IMR-90 (cell line): ENCODE data around the gene ZNF667. TPM values are rescaled to one million over a fixed set of nuclear protein-coding genes. Genes with fewer than 3 reads are reported as not detected.

Source experiments
- ATAC-seq: fragments of 200-7000 bp; cut with Tn5 transposase; 2 replicates; pipeline ENCODE4 v1.9.1; 2020; ENCODE audit warnings: low read depth, mild to moderate bottlenecking, moderate library complexity
- BruUV-seq: library from RNA; stranded (reverse); fragments of 400-500 nt; replicated peaks from 2 replicates; lab custom pipeline; 2021; lab: Mats Ljungman, UMichigan
- CTCF ChIA-PET: fragments of 300-600 bp; formaldehyde crosslinking; extraction: SDS; loops from one replicate; lab custom pipeline; 2021; ENCODE audit warnings: antibody characterized with exemption; lab: Yijun Ruan, JAX
- POLR2A ChIA-PET: fragments of 300-600 bp; sonication (Branson Sonifier 250); formaldehyde crosslinking; loops from one replicate; lab custom pipeline; 2022; ENCODE audit warnings: antibody characterized with exemption; ENCODE audit not compliant: unreplicated experiment; lab: Charles Lee
- DNase-seq: peaks from one replicate; pipeline ENCODE4 v3.0.0; 2013
- H2AFZ ChIP-seq: replicated peaks from 2 replicates; pipeline ENCODE3; 2013; ENCODE audit warnings: low read length, mild to moderate bottlenecking; ENCODE audit not compliant: poor library complexity
- H2AK5ac ChIP-seq: 2 replicates; pipeline ENCODE4 v1.6.1; 2013; ENCODE audit warnings: low read depth, low read length, inconsistent platforms
- H2AK9ac ChIP-seq: replicated peaks from 2 replicates; pipeline ENCODE3; 2013; ENCODE audit warnings: mild to moderate bottlenecking, low read depth, low read length, moderate library complexity; ENCODE audit not compliant: poor library complexity
- H2BK120ac ChIP-seq: 2 replicates; pipeline ENCODE4 v1.6.1; 2013; ENCODE audit warnings: low read depth, low read length, inconsistent platforms
- H2BK15ac ChIP-seq: 3 replicates; pipeline ENCODE4 v1.6.1; 2013; ENCODE audit warnings: low read depth, low read length, inconsistent platforms
- H2BK20ac ChIP-seq: 2 replicates; pipeline ENCODE4 v1.6.1; 2013; ENCODE audit warnings: low read depth, mild to moderate bottlenecking, inconsistent platforms, low read length, moderate library complexity
- H2BK5ac ChIP-seq: 2 replicates; pipeline ENCODE4 v1.6.1; 2013; ENCODE audit warnings: mild to moderate bottlenecking, low read depth, low read length, inconsistent platforms; ENCODE audit not compliant: poor library complexity, severe bottlenecking
- H3K14ac ChIP-seq: replicated peaks from 2 replicates; pipeline ENCODE4 v1.6.1; 2013; ENCODE audit warnings: low read depth, low read length, inconsistent platforms
- H3K18ac ChIP-seq: 2 replicates; pipeline ENCODE4 v1.6.1; 2013; ENCODE audit warnings: low read depth, low read length, control low read depth
- H3K23ac ChIP-seq: 2 replicates; pipeline ENCODE4 v1.6.1; 2013; ENCODE audit warnings: low read depth, low read length, inconsistent platforms
- H3K27ac ChIP-seq: 2 replicates; pipeline ENCODE4 v1.5.1; 2013; ENCODE audit warnings: mild to moderate bottlenecking, control low read depth, low read length; ENCODE audit not compliant: insufficient read depth
- H3K27me3 ChIP-seq: 2 replicates; pipeline ENCODE4 v1.6.1; 2013; ENCODE audit warnings: low read length; ENCODE audit not compliant: control insufficient read depth, insufficient read depth
- H3K36me3 ChIP-seq: 2 replicates; pipeline ENCODE4 v1.6.1; 2013; ENCODE audit warnings: low read length, mixed read lengths; ENCODE audit not compliant: control insufficient read depth, insufficient read depth
- H3K4ac ChIP-seq: 2 replicates; pipeline ENCODE4 v1.6.1; 2013; ENCODE audit warnings: low read depth, low read length, inconsistent platforms
- H3K4me1 ChIP-seq: 2 replicates; pipeline ENCODE4 v1.6.1; 2013; ENCODE audit warnings: low read length, mixed read lengths; ENCODE audit not compliant: control insufficient read depth, insufficient read depth
- H3K4me2 ChIP-seq: 2 replicates; pipeline ENCODE4 v1.6.1; 2013; ENCODE audit warnings: low read depth, mild to moderate bottlenecking, control low read depth, low read length, moderate library complexity
- H3K4me3 ChIP-seq: 2 replicates; pipeline ENCODE4 v1.5.1; 2013; ENCODE audit warnings: low read depth, mild to moderate bottlenecking, control low read depth, low read length, moderate library complexity; ENCODE audit not compliant: insufficient read depth
- H3K56ac ChIP-seq: 2 replicates; pipeline ENCODE4 v1.6.1; 2013; ENCODE audit warnings: low read length, inconsistent platforms; ENCODE audit not compliant: insufficient read depth; ENCODE audit errors: extremely low read depth
- H3K79me1 ChIP-seq, 2 experiments: 2 replicates each; pipeline ENCODE4 v1.6.1; 2013; ENCODE audit warnings: low read length in 2 of 2, inconsistent platforms in 1 of 2, low read depth in 1 of 2
- H3K9ac ChIP-seq: 2 replicates; pipeline ENCODE4 v1.6.1; 2013; ENCODE audit warnings: low read depth, low read length, control low read depth
- H3K9me1 ChIP-seq: 2 replicates; pipeline ENCODE4 v1.6.1; 2013; ENCODE audit warnings: low read length, inconsistent platforms; ENCODE audit not compliant: insufficient read depth
- H3K9me3 ChIP-seq: 2 replicates; pipeline ENCODE4 v1.6.1; 2013; ENCODE audit warnings: low read length; ENCODE audit not compliant: control insufficient read depth, insufficient read depth
- H4K20me1 ChIP-seq: 2 replicates; pipeline ENCODE4 v1.6.1; 2013; ENCODE audit warnings: low read length, inconsistent platforms; ENCODE audit not compliant: insufficient read depth
- H4K5ac ChIP-seq: 2 replicates; pipeline ENCODE4 v1.6.1; 2013; ENCODE audit warnings: mild to moderate bottlenecking, low read depth, low read length, control low read depth
- H4K8ac ChIP-seq, 2 experiments: 2 replicates each; pipeline ENCODE4 v1.6.1; 2013; ENCODE audit warnings: low read depth in 2 of 2, low read length in 2 of 2, control low read depth in 1 of 2, inconsistent platforms in 1 of 2
- H4K91ac ChIP-seq: 2 replicates; pipeline ENCODE4 v1.6.1; 2013; ENCODE audit warnings: low read depth, low read length, inconsistent platforms; ENCODE audit not compliant: insufficient read depth
- BHLHE40 ChIP-seq: fragments of 150-350 bp; IDR thresholded peaks from 2 replicates; pipeline ENCODE4 v1.6.1; 2016; ENCODE audit warnings: mild to moderate bottlenecking, low read depth, low read length
- CEBPB ChIP-seq: IDR thresholded peaks from 2 replicates; pipeline ENCODE4 v1.6.1; 2012; ENCODE audit warnings: low read depth, low read length, improper control_type of control experiment
- CHD1 ChIP-seq: IDR thresholded peaks from 2 replicates; pipeline ENCODE4 v1.6.1; 2012; ENCODE audit warnings: low read depth, low read length, improper control_type of control experiment
- FOS ChIP-seq: fragments of 150-350 bp; IDR thresholded peaks from 2 replicates; pipeline ENCODE4 v1.6.1; 2016; ENCODE audit warnings: low read depth, low read length
- MAFK ChIP-seq: IDR thresholded peaks from 2 replicates; pipeline ENCODE4 v1.6.1; 2012; ENCODE audit warnings: low read depth, low read length, improper control_type of control experiment
- MAZ ChIP-seq: IDR thresholded peaks from 2 replicates; pipeline ENCODE4 v1.6.1; 2012; ENCODE audit warnings: low read depth, mild to moderate bottlenecking, low read length, improper control_type of control experiment, moderate library complexity, borderline replicate concordance
- NFE2L2 ChIP-seq: fragments of 150-350 bp; IDR thresholded peaks from 2 replicates; pipeline ENCODE4 v1.6.1; 2016; ENCODE audit warnings: low read depth, mild to moderate bottlenecking, low read length
- POLR2A ChIP-seq: IDR thresholded peaks from 2 replicates; pipeline ENCODE4 v1.6.1; 2012; ENCODE audit warnings: mild to moderate bottlenecking, low read depth, low read length
- RAD21 ChIP-seq: IDR thresholded peaks from 2 replicates; pipeline ENCODE4 v1.6.1; 2012; ENCODE audit warnings: low read length, improper control_type of control experiment
- RCOR1 ChIP-seq: IDR thresholded peaks from 2 replicates; pipeline ENCODE4 v1.6.1; 2012; ENCODE audit warnings: mild to moderate bottlenecking, low read length, improper control_type of control experiment; ENCODE audit not compliant: insufficient replicate concordance
- RFX5 ChIP-seq: IDR thresholded peaks from 2 replicates; pipeline ENCODE4 v1.8.0; 2012; ENCODE audit warnings: low read depth, mild to moderate bottlenecking, low read length, moderate library complexity
- SMC3 ChIP-seq: fragments of 150-350 bp; IDR thresholded peaks from 2 replicates; pipeline ENCODE4 v1.6.1; 2016; ENCODE audit warnings: low read depth, mild to moderate bottlenecking, antibody characterized with exemption, low read length, moderate library complexity
- WGBS, 2 experiments: methylation state at CpG; one replicate each; pipeline versions ENCODE4 v1.1.5 to v1.1.7; 2013; ENCODE audit warnings: missing lambda C conversion rate in 2 of 2; ENCODE audit not compliant: insufficient read length in 1 of 2; ENCODE audit errors: extremely low coverage in 2 of 2; 5-methylcytosine and 5-hydroxymethylcytosine counted together
- dilution Hi-C: fragments of 300-500 bp; cut with HindIII; formaldehyde crosslinking; loops from one replicate; pipeline ENCODE4 v1.14.3; 2018; ENCODE audit warnings: low sequenced_read_pairs; ENCODE audit not compliant: unreplicated experiment
- in situ Hi-C: fragments of 300-500 bp; cut with MboI; formaldehyde crosslinking; loops from 3 replicates; pipeline ENCODE4 v1.14.3; 2019; ENCODE audit warnings: low sequenced_read_pairs, inconsistent platforms, mixed read lengths
- intact Hi-C: fragments of 100-400 bp; cut with micrococcal nuclease; formaldehyde crosslinking; loops from 2 replicates; pipeline ENCODE4 v1.10.0; 2022
- polyA plus RNA-seq, 3 experiments: library from polyadenylated mRNA; depleted of rRNA; stranded (reverse); fragments of >200 nt; gene quantifications; 2 replicates each; pipeline ENCODE4 v1.2.3, GENCODE V29; 2012; ENCODE audit warnings: low replicate concordance in 1 of 3
- total RNA-seq: library from RNA; depleted of rRNA; stranded (reverse); fragments of >200 nt; gene quantifications from 2 replicates; pipeline ENCODE4 v1.2.3, GENCODE V29; 2012
- TF ChIP-seq, protein P1 (sequence below): fragments of 150-350 bp; IDR thresholded peaks from 2 replicates; pipeline ENCODE4 v1.6.1; 2016; ENCODE audit warnings: low read depth, mild to moderate bottlenecking, low read length, moderate library complexity, borderline replicate concordance
- TF ChIP-seq, protein P2 (sequence below): fragments of 150-350 bp; IDR thresholded peaks from 2 replicates; pipeline ENCODE4 v1.6.1; 2017; ENCODE audit warnings: mild to moderate bottlenecking, antibody characterized with exemption, low read length, low read depth

The ZNF667 gene
- total and polyA plus RNA-seq, 2 of the 4 experiments (the other 2 are of a cell fraction): 1.8 to 3.4 TPM

DNA sequence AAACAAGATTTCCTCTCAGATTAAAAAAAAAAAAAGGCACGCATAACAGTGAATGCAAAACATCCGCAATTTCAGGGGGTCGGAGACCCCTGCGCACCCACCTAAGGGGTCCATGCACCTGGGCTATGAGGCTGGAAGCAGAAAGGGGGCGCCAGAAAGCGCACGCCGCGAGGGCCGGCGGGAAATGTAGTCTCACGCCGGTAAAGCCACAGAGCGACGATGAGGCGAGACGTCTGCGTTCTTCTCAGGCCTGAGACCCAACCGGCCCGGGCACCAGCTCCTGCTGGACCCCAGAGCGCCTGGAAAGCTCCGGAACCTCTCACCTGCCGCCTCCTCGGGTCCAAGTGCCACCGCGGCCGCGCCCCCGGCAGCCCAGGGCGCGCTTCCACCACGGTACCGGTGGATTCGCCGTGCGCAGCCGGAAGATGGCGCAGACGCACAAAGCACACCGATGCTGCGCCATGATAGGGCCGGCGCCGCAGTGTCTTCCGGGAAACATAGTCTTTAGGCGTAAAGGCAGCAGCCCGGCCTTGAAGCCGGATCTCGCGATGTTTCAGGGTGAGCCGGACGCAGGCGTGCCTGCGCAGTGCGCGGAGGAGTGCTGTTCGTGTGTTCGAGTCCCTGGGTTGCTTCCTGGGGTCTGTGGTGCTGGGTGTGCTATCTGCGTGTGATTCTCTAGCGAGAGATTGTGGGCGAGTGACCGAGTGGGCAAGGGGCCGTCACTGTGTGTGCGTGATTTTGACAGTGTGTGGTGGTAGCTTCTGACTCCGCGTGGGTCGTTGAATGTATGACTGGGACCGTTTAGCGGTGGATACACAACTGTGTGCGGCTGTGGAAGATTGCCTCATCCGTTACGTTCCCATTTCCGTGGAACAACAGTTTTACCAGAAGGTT, 83.8 kb downstream of the ZNF667 start, which contains the start of gene ZNF582:
ZNF582 (minus strand) TSS at position 416 of the 894 bp plus-strand sequence. CDS start 1,782 bp downstream, outside the sequence.
- Histone ChIP-seq H3K27ac (peak within 1 kb of the TSS; percentile 89), H3K79me1 (peaks cover 0 to 6% of the 10 kb centered on the region in 2 experiments; a peak in 1 of 4 replicates), H2BK120ac (peak within 1 kb of the TSS; percentile 69), H3K4me3 (peak within 1 kb of the TSS; percentile 60), H3K4me1 (no peaks in the 10 kb centered on the region), H3K56ac (peak within 1 kb of the TSS; percentile 56; the same call in 1 of the 2 replicates), H2AK9ac (peak within 1 kb of the TSS; percentile 87), H3K36me3 (peaks cover 12% of the 10 kb centered on the region; the same call in 1 of the 2 replicates), H2AK5ac (peak within 1 kb of the TSS; percentile 76), H3K23ac (peak within 1 kb of the TSS; percentile 92), H3K9ac (peak within 1 kb of the TSS; percentile 82), H4K8ac (peak within 1 kb of the TSS; percentile 90 to 99), H2BK5ac (peak within 1 kb of the TSS; percentile 85), H4K5ac (peak within 1 kb of the TSS; percentile 93), H3K4me2 (peak within 1 kb of the TSS; percentile 88), H2AFZ (peak within 1 kb of the TSS; percentile 99), H3K9me1 (peaks cover 2% of the 10 kb centered on the region; the same call in 1 of the 2 replicates), H4K20me1 (no peaks in the 10 kb centered on the region), H3K18ac (peak within 1 kb of the TSS; percentile 88), H3K4ac (peak within 1 kb of the TSS; percentile 96), H3K14ac (peak within 1 kb of the TSS; percentile 100), H4K91ac (peak within 1 kb of the TSS; percentile 83), H3K9me3 (peaks cover 4% of the 10 kb centered on the region; the same call in 1 of the 2 replicates), H3K27me3 (no peaks in the 10 kb centered on the region), H2BK15ac (0 out of 3 replicates have a peak within 1 kb of the TSS, but pooled peaks have one; percentile 1), H2BK20ac (no peak within 1 kb of the TSS)
- POLR2A ChIA-PET: interaction anchor here (0.8 kb wide), 1 partner anchor 10 kb away, joined by 4 read pairs; the partner anchor contains the start of gene ZNF583
- intact Hi-C loops: loop anchor here (2.0 kb wide), 1 partner anchor 25 kb away; no protein-coding TSS in a partner anchor
- WGBS, 2 experiments: 0% methylated on average over 37 of the region's 73 CpGs; no CpG with 5 or more reads in 1 of the 2 experiments
- peak; percentile 99 for ATAC-seq
- no TSS peak for BruUV-seq
- peak; percentile 95 for DNase-seq
- in situ Hi-C loops: no loop called here
- dilution Hi-C loops: no loop called here
- CTCF ChIA-PET: no interaction called here
- TF ChIP-seq RAD21: peak; percentile 51
- TF ChIP-seq NFE2L2: no peak
- TF ChIP-seq CEBPB: no peak; the same call in 1 of the 2 replicates
- no peak for TF ChIP-seq RCOR1
- TF ChIP-seq, protein P1, sequence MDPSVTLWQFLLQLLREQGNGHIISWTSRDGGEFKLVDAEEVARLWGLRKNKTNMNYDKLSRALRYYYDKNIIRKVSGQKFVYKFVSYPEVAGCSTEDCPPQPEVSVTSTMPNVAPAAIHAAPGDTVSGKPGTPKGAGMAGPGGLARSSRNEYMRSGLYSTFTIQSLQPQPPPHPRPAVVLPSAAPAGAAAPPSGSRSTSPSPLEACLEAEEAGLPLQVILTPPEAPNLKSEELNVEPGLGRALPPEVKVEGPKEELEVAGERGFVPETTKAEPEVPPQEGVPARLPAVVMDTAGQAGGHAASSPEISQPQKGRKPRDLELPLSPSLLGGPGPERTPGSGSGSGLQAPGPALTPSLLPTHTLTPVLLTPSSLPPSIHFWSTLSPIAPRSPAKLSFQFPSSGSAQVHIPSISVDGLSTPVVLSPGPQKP: no peak
- TF ChIP-seq FOS: no peak
- no peak for TF ChIP-seq CHD1
- peak; percentile 30; the same call in 1 of the 2 replicates for TF ChIP-seq SMC3
- peak; percentile 39; the same call in 1 of the 2 replicates for TF ChIP-seq BHLHE40
- TF ChIP-seq MAFK: no peak
- TF ChIP-seq RFX5: no peak
- TF ChIP-seq MAZ: peak; percentile 33; the same call in 1 of the 2 replicates
- TF ChIP-seq POLR2A: peak; percentile 54
- TF ChIP-seq, protein P2, sequence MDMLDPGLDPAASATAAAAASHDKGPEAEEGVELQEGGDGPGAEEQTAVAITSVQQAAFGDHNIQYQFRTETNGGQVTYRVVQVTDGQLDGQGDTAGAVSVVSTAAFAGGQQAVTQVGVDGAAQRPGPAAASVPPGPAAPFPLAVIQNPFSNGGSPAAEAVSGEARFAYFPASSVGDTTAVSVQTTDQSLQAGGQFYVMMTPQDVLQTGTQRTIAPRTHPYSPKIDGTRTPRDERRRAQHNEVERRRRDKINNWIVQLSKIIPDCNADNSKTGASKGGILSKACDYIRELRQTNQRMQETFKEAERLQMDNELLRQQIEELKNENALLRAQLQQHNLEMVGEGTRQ: no peak
